Measurements from ENCODE around the gene MAEL.

DNA sequence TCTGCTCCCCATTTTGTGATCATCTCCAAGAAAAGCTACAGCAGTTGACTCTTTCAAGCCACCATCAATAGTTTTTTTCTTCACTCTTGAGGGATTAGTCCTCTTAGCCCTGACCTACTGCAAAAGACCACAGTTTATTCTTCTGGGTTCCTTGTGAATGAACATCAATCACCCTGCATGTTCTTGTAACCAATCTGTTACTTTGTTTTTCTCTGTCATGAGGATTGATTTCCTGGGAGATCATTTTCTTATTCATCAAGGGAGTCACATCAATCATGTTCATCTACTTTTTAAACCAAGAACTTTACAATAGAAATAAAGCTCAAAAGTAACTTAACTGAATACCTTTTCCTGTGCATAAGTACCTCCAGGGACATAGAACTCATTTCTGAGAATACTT is 35.6 kb upstream of the MAEL start:
- TF ChIP-seq, protein P1, sequence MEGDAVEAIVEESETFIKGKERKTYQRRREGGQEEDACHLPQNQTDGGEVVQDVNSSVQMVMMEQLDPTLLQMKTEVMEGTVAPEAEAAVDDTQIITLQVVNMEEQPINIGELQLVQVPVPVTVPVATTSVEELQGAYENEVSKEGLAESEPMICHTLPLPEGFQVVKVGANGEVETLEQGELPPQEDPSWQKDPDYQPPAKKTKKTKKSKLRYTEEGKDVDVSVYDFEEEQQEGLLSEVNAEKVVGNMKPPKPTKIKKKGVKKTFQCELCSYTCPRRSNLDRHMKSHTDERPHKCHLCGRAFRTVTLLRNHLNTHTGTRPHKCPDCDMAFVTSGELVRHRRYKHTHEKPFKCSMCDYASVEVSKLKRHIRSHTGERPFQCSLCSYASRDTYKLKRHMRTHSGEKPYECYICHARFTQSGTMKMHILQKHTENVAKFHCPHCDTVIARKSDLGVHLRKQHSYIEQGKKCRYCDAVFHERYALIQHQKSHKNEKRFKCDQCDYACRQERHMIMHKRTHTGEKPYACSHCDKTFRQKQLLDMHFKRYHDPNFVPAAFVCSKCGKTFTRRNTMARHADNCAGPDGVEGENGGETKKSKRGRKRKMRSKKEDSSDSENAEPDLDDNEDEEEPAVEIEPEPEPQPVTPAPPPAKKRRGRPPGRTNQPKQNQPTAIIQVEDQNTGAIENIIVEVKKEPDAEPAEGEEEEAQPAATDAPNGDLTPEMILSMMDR (IDR thresholded peaks at IDR 0.05; ENCODE audit: insufficient read depth, low read length), result no peak
- no peak for TF ChIP-seq POLR2AphosphoS5 (IDR thresholded peaks at IDR 0.05; ENCODE audit: low read depth)

All from HL-60 (cell line).